Choroid plexus epithelial cell (primary cell): Measurements from ENCODE around the gene MEMO1.

Experiments used
- DNase-seq: peaks from one replicate; pipeline ENCODE4 v3.0.0-alpha.2; 2010; ENCODE audit warnings: low read depth
- H3K4me3 ChIP-seq: 2 replicates; pipeline ENCODE4 v1.5.1; 2011; ENCODE audit warnings: low read depth, mild to moderate bottlenecking, control low read depth, low read length, moderate library complexity
- CTCF ChIP-seq: conservative IDR thresholded peaks from 2 replicates; pipeline ENCODE4 v1.5.1; 2011; ENCODE audit warnings: low read depth, mild to moderate bottlenecking, control low read depth, inconsistent platforms, low read length, moderate library complexity

MEMO1 gene

DNA sequence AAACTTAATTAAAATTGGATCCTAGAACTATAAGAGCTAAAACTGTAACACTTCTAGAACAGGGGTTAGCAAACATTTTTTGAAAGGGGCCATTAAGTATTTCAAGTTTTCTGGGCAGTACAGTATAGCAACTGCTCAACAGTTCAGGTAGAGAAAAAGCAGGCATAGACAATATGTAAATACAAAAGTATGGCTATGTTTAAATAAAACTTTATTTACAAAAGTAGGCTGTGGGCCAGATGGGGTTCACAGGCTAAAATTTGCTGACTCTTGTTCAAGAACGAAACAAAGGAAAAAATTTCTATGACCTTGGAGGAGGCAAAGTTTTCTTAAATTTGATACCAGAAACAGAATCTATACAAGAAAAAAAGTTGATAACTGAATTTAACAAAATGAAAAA is 114.5 kb downstream of the MEMO1 start:
- no peak for TF ChIP-seq CTCF
- no peak for DNase-seq
- H3K4me3 ChIP-seq = no peak overlapping the region

GRCh38 chr2:31894656-31895055 is 116.2 kb downstream of the MEMO1 start:
- DNase-seq = no peak
- no peak overlapping the region for H3K4me3 ChIP-seq
- TF ChIP-seq CTCF = no peak

DNA sequence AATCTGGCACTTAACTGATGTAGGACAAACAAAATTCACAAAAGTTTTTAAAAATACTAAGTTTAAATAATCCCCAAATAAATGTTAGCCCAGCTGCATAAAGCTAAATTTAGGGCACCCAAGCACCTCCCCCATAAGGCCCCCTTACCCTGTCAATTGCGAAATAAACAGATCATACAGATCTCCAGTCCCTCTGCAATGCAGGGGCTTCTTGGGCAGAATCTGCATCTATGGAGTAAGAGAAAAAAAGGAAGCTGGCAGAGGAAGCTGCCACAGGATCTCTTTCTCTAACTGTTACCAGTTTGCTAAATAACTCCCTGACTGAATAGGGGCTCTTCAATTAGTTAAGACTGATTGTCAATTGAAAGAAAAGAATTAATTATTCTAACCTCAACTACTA is 117.7 kb downstream of the MEMO1 start:
- no peak for DNase-seq
- H3K4me3 ChIP-seq = no peak overlapping the region
- no peak for TF ChIP-seq CTCF

- H3K4me3 ChIP-seq = no peak overlapping the region
- TF ChIP-seq CTCF = no peak
- DNase-seq = no peak
Measured at GRCh38 chr2:31889044-31889443, 121.8 kb downstream of the MEMO1 start.

DNA sequence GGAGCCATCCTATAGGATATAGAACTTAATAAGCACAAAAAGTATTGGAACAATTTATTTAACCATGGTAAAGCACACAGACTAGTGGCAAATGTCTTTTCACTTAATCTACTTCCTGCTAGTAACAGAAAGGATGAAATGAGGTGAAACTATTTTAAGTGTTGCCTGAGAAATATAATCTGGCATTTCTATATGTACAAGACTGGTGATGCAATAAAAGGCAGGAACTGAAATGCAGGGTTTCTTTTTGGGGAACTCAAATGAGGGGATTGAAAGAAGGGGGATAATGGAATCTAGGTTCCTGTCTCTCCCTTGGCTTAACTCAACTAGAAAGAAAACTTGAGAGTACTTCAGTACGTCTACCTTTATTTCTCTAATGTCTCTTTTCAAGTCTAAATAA is 122.3 kb downstream of the MEMO1 start:
- no peak for TF ChIP-seq CTCF
- no peak overlapping the region for H3K4me3 ChIP-seq
- DNase-seq = peak; percentile 27

DNA sequence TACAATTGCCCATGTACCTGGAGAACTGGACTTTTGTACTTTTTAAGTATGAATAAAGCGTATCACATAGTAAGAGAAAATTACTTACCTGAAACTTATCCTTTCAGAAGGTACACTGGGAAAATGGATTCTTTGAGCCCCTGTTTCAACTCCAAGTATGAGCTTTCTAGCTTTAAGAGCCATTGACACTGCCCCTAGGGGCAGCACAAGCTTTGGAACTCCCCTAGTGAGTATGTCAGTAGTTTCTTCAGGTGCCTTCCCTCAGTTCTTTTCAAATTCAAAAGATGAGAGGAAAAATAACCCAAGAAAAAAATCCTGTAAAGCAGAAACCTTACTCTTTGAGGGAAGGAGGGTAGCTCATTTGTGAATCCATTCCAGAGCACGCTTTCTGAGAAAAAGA is 124.1 kb downstream of the MEMO1 start:
- DNase-seq = peak; percentile 44
- peak; percentile 58 for TF ChIP-seq CTCF
- H3K4me3 ChIP-seq = no peak overlapping the region

DNA sequence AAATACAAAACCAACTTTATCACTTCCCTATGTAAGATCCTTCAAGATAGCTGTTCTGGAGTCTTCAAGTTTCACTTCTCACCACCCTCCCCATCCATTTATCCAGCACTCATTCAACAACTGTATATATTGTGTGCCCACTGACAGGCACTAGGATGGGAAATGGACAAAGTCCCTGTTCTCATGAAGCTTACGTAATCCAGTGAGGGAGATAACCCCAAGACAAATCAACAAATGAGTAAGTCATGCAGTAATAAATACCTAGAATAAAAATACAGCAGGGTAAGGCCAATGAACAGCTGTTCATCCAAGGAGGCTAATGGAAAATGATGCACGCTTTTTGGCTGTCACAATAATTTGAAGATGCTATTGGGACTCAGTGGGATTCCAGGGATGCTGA is 133.8 kb downstream of the MEMO1 start:
- H3K4me3 ChIP-seq = no peak overlapping the region
- TF ChIP-seq CTCF = no peak
- DNase-seq = peak; percentile 57
